Keratinocyte (primary cell): ENCODE measurements around the gene TBX6.

Experiments
- CTCF ChIP-seq, 3 experiments: IDR thresholded peaks in 1 of 3; conservative IDR thresholded peaks in 1 of 3; optimal IDR thresholded peaks in 1 of 3; 2 replicates in 2 of 3; 3 replicates in 1 of 3; pipeline versions ENCODE3 to v1.5.1; 2011; ENCODE audit warnings: low read length in 3 of 3, mild to moderate bottlenecking in 3 of 3, moderate library complexity in 2 of 3, control low read depth in 1 of 3, inconsistent platforms in 1 of 3; ENCODE audit not compliant: insufficient read depth in 2 of 3; ENCODE audit errors: extremely low read depth in 1 of 3
- EZH2 ChIP-seq: IDR thresholded peaks from one replicate; pipeline ENCODE4 v1.6.1; 2012; ENCODE audit warnings: inconsistent platforms, mild to moderate bottlenecking, low read length, moderate library complexity

GRCh38 chr16:30079480-30079879 is 12.2 kb downstream of the TBX6 start:
- TF ChIP-seq CTCF (optimal IDR thresholded peaks at IDR 0.05 in 1 of 3, IDR thresholded peaks at IDR 0.05 in 1 of 3, conservative IDR thresholded peaks at IDR 0.05 in 1 of 3; ENCODE audit: extremely low read depth in 1 of 3, insufficient read depth in 2 of 3, low read length in 3 of 3) (no peak), EZH2 (no peak)
